HG03378 (cell line): Measurements from ENCODE around the gene PTPRN2.
"Not testable (repeated sequence)": the region's sequence is repeated elsewhere in the genome, so short reads cannot be mapped to it uniquely, and the experiment has no call there.

Experiments used
- ATAC-seq: cut with Tn5 transposase; IDR thresholded peaks from one replicate; pipeline ENCODE4 v1.9.1; 2021; ENCODE audit warnings: mild to moderate bottlenecking, moderate library complexity; ENCODE audit not compliant: unreplicated experiment

PTPRN2 gene

GRCh38 chr7:157725312-157725711 lies 862.3 kb downstream of the PTPRN2 start:
- not testable (repeated sequence) for ATAC-seq

- ATAC-seq, result no peak
These were observed 864.4 kb downstream of the PTPRN2 start for GRCh38 chr7:157723205-157723604.

GRCh38 chr7:157722137-157723060 lies 865.2 kb downstream of the PTPRN2 start:
- ATAC-seq, result no peak

GRCh38 chr7:157721468-157722136 lies 866.0 kb downstream of the PTPRN2 start:
- ATAC-seq, result no peak

- ATAC-seq, result no peak
These were observed 867.6 kb downstream of the PTPRN2 start for GRCh38 chr7:157719705-157720655.

- ATAC-seq, result no peak
These were observed 868.5 kb downstream of the PTPRN2 start for GRCh38 chr7:157719008-157719682.

- ATAC-seq, result no peak
These were observed 869.2 kb downstream of the PTPRN2 start for GRCh38 chr7:157718303-157719007.

GRCh38 chr7:157717211-157718174 lies 870.1 kb downstream of the PTPRN2 start:
- no peak for ATAC-seq

GRCh38 chr7:157715938-157716280 lies 871.7 kb downstream of the PTPRN2 start:
- no peak for ATAC-seq

GRCh38 chr7:157715071-157715937 lies 872.3 kb downstream of the PTPRN2 start:
- no peak for ATAC-seq

- no peak for ATAC-seq
These were observed 873.2 kb downstream of the PTPRN2 start for GRCh38 chr7:157714166-157715070.

- no peak for ATAC-seq
These were observed 874.0 kb downstream of the PTPRN2 start for GRCh38 chr7:157713591-157713990.

- no peak for ATAC-seq
These were observed 874.9 kb downstream of the PTPRN2 start for GRCh38 chr7:157712666-157713235.

- no peak for ATAC-seq
These were observed 876.2 kb downstream of the PTPRN2 start for GRCh38 chr7:157711353-157711888.

GRCh38 chr7:157710396-157710795 lies 877.2 kb downstream of the PTPRN2 start:
- no peak for ATAC-seq
